Osteocyte (in vitro differentiated cells): ENCODE results near the gene TCF15. TPM values are rescaled to one million over a fixed set of nuclear protein-coding genes. Genes with fewer than 3 reads are reported as not detected.

Experiments used
- DNase-seq: peaks from one replicate; pipeline ENCODE4 v3.0.0; 2021; ENCODE audit warnings: mixed read lengths; ENCODE audit not compliant: unreplicated experiment; ENCODE audit errors: extremely low spot score
- H3K27ac Mint-ChIP-seq: one replicate; pipeline ENCODE4 v1.8.0; 2021; ENCODE audit warnings: mild to moderate bottlenecking, mixed read lengths; ENCODE audit not compliant: unreplicated experiment
- H3K27me3 Mint-ChIP-seq: one replicate; pipeline ENCODE4 v1.8.0; 2021; ENCODE audit warnings: mixed read lengths; ENCODE audit not compliant: unreplicated experiment
- H3K36me3 Mint-ChIP-seq: one replicate; pipeline ENCODE4 v1.8.0; 2021; ENCODE audit warnings: mixed read lengths; ENCODE audit not compliant: unreplicated experiment
- H3K4me1 Mint-ChIP-seq: one replicate; pipeline ENCODE4 v1.8.0; 2021; ENCODE audit warnings: mixed read lengths; ENCODE audit not compliant: unreplicated experiment
- H3K4me3 Mint-ChIP-seq: one replicate; pipeline ENCODE4 v1.8.0; 2021; ENCODE audit warnings: mild to moderate bottlenecking, moderate library complexity, mixed read lengths; ENCODE audit not compliant: unreplicated experiment
- H3K9me3 Mint-ChIP-seq: one replicate; pipeline ENCODE4 v1.8.0; 2021; ENCODE audit warnings: mixed read lengths; ENCODE audit not compliant: unreplicated experiment
- CTCF ChIP-seq: fragments of 200-600 bp; sonication (generic); IDR thresholded peaks from 2 replicates; pipeline ENCODE4 v1.5.0; 2021; ENCODE audit warnings: antibody characterized with exemption, mild to moderate bottlenecking, moderate library complexity
- total RNA-seq: library from RNA; stranded (reverse); gene quantifications from 2 replicates; pipeline ENCODE4 v1.2.1, GENCODE V29; 2021

Gene TCF15
- total RNA-seq, 1 donor from 2014 or later = not detected

GRCh38 chr20:609371-609964, 641 bp downstream of the TCF15 start:
- Mint-ChIP-seq H3K36me3 (no peaks in the 10 kb centered on the region), H3K27me3 (peaks cover 60% of the 10 kb centered on the region), H3K4me3 (no peak overlapping the region), H3K9me3 (no peaks in the 10 kb centered on the region), H3K27ac (no peak overlapping the region), H3K4me1 (peaks cover 6% of the 10 kb centered on the region)
- DNase-seq = no peak
- TF ChIP-seq CTCF = no peak

- no peak for DNase-seq
- H3K9me3 Mint-ChIP-seq = no peaks in the 10 kb centered on the region
- H3K36me3 Mint-ChIP-seq = no peaks in the 10 kb centered on the region
- H3K27me3 Mint-ChIP-seq = peaks cover 58% of the 10 kb centered on the region
- H3K27ac Mint-ChIP-seq = no peak overlapping the region
- H3K4me3 Mint-ChIP-seq = no peak overlapping the region
- peaks cover 6% of the 10 kb centered on the region for H3K4me1 Mint-ChIP-seq
- TF ChIP-seq CTCF = no peak
Observed at GRCh38 chr20:608970-609369, 1.1 kb downstream of the TCF15 start.

- DNase-seq = no peak
- H3K4me3 Mint-ChIP-seq = no peak overlapping the region
- peaks cover 6% of the 10 kb centered on the region for H3K4me1 Mint-ChIP-seq
- no peaks in the 10 kb centered on the region for H3K9me3 Mint-ChIP-seq
- no peak for TF ChIP-seq CTCF
- peaks cover 46% of the 10 kb centered on the region for H3K27me3 Mint-ChIP-seq
- H3K27ac Mint-ChIP-seq = no peak overlapping the region
- no peaks in the 10 kb centered on the region for H3K36me3 Mint-ChIP-seq
Observed at GRCh38 chr20:607476-607875, 2.6 kb downstream of the TCF15 start.

GRCh38 chr20:605237-605636, 4.9 kb downstream of the TCF15 start:
- no peaks in the 10 kb centered on the region for H3K4me1 Mint-ChIP-seq
- H3K27me3 Mint-ChIP-seq = peaks cover 25% of the 10 kb centered on the region
- H3K9me3 Mint-ChIP-seq = no peaks in the 10 kb centered on the region
- no peak overlapping the region for H3K27ac Mint-ChIP-seq
- TF ChIP-seq CTCF = no peak
- H3K36me3 Mint-ChIP-seq = no peaks in the 10 kb centered on the region
- no peak overlapping the region for H3K4me3 Mint-ChIP-seq
- no peak for DNase-seq

- DNase-seq = no peak
- Mint-ChIP-seq H3K27ac (no peak overlapping the region), H3K4me3 (no peak overlapping the region), H3K27me3 (peaks cover 14% of the 10 kb centered on the region), H3K36me3 (no peaks in the 10 kb centered on the region), H3K4me1 (no peaks in the 10 kb centered on the region), H3K9me3 (no peaks in the 10 kb centered on the region)
- TF ChIP-seq CTCF = no peak
Observed at GRCh38 chr20:603116-603640, 6.9 kb downstream of the TCF15 start.
